HepG2 (cell line): ENCODE measurements around the gene SND1. TPM values are rescaled to one million over a fixed set of nuclear protein-coding genes. Genes with fewer than 3 reads are reported as not detected.

Experiments
- ATAC-seq: fragments of 200-7000 bp; cut with Tn5 transposase; 3 replicates; pipeline ENCODE4 v1.9.1; 2020; ENCODE audit warnings: mild to moderate bottlenecking, moderate library complexity
- BruUV-seq: library from RNA; stranded (reverse); fragments of 400-500 nt; replicated peaks from 2 replicates; lab custom pipeline; 2021; lab: Mats Ljungman, UMichigan
- CTCF ChIA-PET: fragments of 300-600 bp; formaldehyde crosslinking; extraction: SDS; loops from one replicate; lab custom pipeline; 2021; ENCODE audit warnings: low total read pairs, inconsistent platforms, low intra/inter-chr PET ratio; lab: Yijun Ruan, JAX
- POLR2A ChIA-PET: fragments of 350-600 bp; sonication (Branson Sonifier 250); formaldehyde crosslinking; loops from one replicate; lab custom pipeline; 2020; ENCODE audit warnings: antibody characterized with exemption, inconsistent platforms; lab: Yijun Ruan, JAX
- DNase-seq: peaks from one replicate; pipeline ENCODE4 v3.0.0-alpha.2; 2015; ENCODE audit warnings: low spot score
- FAIRE-seq: peaks from 3 replicates; lab custom pipeline; 2011; peaks lifted over from hg19 to GRCh38; lab: Jason Lieb, UNC
- H2AFZ ChIP-seq: one replicate; pipeline ENCODE4 v1.6.1; 2011; ENCODE audit warnings: low read length, inconsistent platforms
- H3K27ac ChIP-seq: fragments of 300-600 bp; 3 replicates; pipeline ENCODE4 v1.8.0; 2011; ENCODE audit warnings: mixed run types, mild to moderate bottlenecking, mixed read lengths, low read length, inconsistent platforms; ENCODE audit not compliant: insufficient read depth; ENCODE audit errors: extremely low read length
- H3K27me3 ChIP-seq, 2 experiments: fragments of 200-600 bp in 1 of 2; 2 replicates in 1 of 2; 3 replicates in 1 of 2; pipeline versions ENCODE4 v1.6.0 to v1.8.0; 2011; ENCODE audit warnings: low read length in 2 of 2, mild to moderate bottlenecking in 2 of 2, moderate library complexity in 2 of 2, inconsistent platforms in 1 of 2; ENCODE audit not compliant: insufficient read depth in 2 of 2, control insufficient read depth in 1 of 2
- H3K36me3 ChIP-seq, 2 experiments: fragments of 200-600 bp in 1 of 2; replicated peaks in 1 of 2; 2 replicates in 1 of 2; 3 replicates in 1 of 2; pipeline versions ENCODE4 v1.5.1 to v1.8.0; 2011; ENCODE audit warnings: low read length in 2 of 2, inconsistent platforms in 1 of 2; ENCODE audit not compliant: insufficient read depth in 2 of 2, control insufficient read depth in 1 of 2
- H3K4me1 ChIP-seq: 2 replicates; pipeline ENCODE4 v1.5.1; 2012; ENCODE audit warnings: low read length, inconsistent platforms; ENCODE audit not compliant: insufficient read depth
- H3K4me2 ChIP-seq: 2 replicates; pipeline ENCODE4 v1.6.0; 2011; ENCODE audit warnings: low read depth, low read length, inconsistent platforms
- H3K4me3 ChIP-seq, 3 experiments: fragments of 200-600 bp in 1 of 3; sonication (generic), shearing (Covaris generic) in 1 of 3; replicated peaks in 1 of 3; 2 replicates each; pipeline ENCODE4 v1.5.1; 2011 to 2016; ENCODE audit warnings: low read length in 3 of 3, inconsistent platforms in 2 of 3, low read depth in 2 of 3, mild to moderate bottlenecking in 2 of 3, control low read depth in 1 of 3, mixed read lengths in 1 of 3; ENCODE audit not compliant: insufficient read depth in 1 of 3
- H3K79me2 ChIP-seq: one replicate; pipeline ENCODE4 v1.6.1; 2011; ENCODE audit warnings: low read length, inconsistent platforms; ENCODE audit not compliant: insufficient read depth
- H3K9ac ChIP-seq: 2 replicates; pipeline ENCODE4 v1.6.0; 2011; ENCODE audit warnings: mild to moderate bottlenecking, low read depth, low read length, inconsistent platforms; ENCODE audit not compliant: insufficient read depth
- H3K9me3 ChIP-seq: 2 replicates; pipeline ENCODE4 v1.5.1; 2012; ENCODE audit warnings: mild to moderate bottlenecking, low read length
- H4K20me1 ChIP-seq: 2 replicates; pipeline ENCODE4 v1.6.0; 2011; ENCODE audit warnings: inconsistent platforms, mild to moderate bottlenecking, low read length, moderate library complexity; ENCODE audit not compliant: insufficient read depth
- AGO2 ChIP-seq: fragments of 200-400 bp; formaldehyde crosslinking; optimal IDR thresholded peaks from 2 replicates; pipeline ENCODE3; 2017; ENCODE audit warnings: mild to moderate bottlenecking, low read depth, low read length, moderate library complexity
- MLLT10 ChIP-seq: sonication (generic); formaldehyde crosslinking; IDR thresholded peaks from 2 replicates; pipeline ENCODE4 v1.4.0; 2020; ENCODE audit warnings: missing genetic modification reagents
- RBM22 ChIP-seq: fragments of 200-400 bp; formaldehyde crosslinking; optimal IDR thresholded peaks from 2 replicates; pipeline ENCODE3; 2017; ENCODE audit warnings: mild to moderate bottlenecking, low read length, moderate library complexity
- ZNF234 ChIP-seq: sonication (generic); formaldehyde crosslinking; conservative IDR thresholded peaks from 2 replicates; pipeline ENCODE4 v1.5.1; 2020; ENCODE audit warnings: mild to moderate bottlenecking, missing genetic modification reagents
- ZNF337 ChIP-seq: sonication (generic); formaldehyde crosslinking; IDR thresholded peaks from 2 replicates; pipeline ENCODE4 v1.5.1; 2020; ENCODE audit warnings: missing genetic modification reagents, low read depth, mild to moderate bottlenecking, borderline replicate concordance
- WGBS: methylation state at CpG from one replicate; pipeline ENCODE4 v1.1.6; 2017; ENCODE audit warnings: low lambda C conversion rate; 5-methylcytosine and 5-hydroxymethylcytosine counted together
- in situ Hi-C: cut with HindIII; loops from 2 replicates; pipeline ENCODE4 v1.10.0; 2017; ENCODE audit warnings: low pct_unique_long_range_greater_than_20kb; ENCODE audit not compliant: extremely low pct_ligation_motif_present
- intact Hi-C: fragments of 100-400 bp; cut with micrococcal nuclease; formaldehyde crosslinking; loops from one replicate; pipeline ENCODE4 v1.10.0; 2022; ENCODE audit not compliant: unreplicated experiment
- polyA plus RNA-seq, 8 experiments: library from polyadenylated mRNA; depleted of rRNA in 3 of 8; stranded (reverse) in 7 of 8; unstranded in 1 of 8; fragments of >200 nt; fragmentation: Illumina TruSeq in 4 of 8; extraction: Trizol in 4 of 8; gene quantifications; 2 replicates each; pipeline versions ENCODE4 v1.2.1 to v1.2.3, GENCODE V29; 2011 to 2016; ENCODE audit warnings: low read depth in 4 of 8, missing spikeins in 1 of 8, mixed read lengths in 1 of 8; ENCODE audit not compliant: insufficient read depth in 1 of 8
- total RNA-seq, 5 experiments: library from RNA; depleted of rRNA; stranded (reverse); fragments of >200 nt; fragmentation: Illumina TruSeq; extraction: Trizol; gene quantifications; 2 replicates each; pipeline ENCODE4 v1.2.3, GENCODE V29; 2016; ENCODE audit warnings: low read depth in 1 of 5
- TF ChIP-seq, protein P1 (sequence below): sonication (generic); formaldehyde crosslinking; IDR thresholded peaks from 2 replicates; pipeline ENCODE4 v1.5.1; 2020; ENCODE audit warnings: missing genetic modification reagents, mild to moderate bottlenecking, borderline replicate concordance
- TF ChIP-seq, protein P2 (sequence below): sonication (generic); formaldehyde crosslinking; IDR thresholded peaks from 2 replicates; pipeline ENCODE4 v1.4.0; 2020; ENCODE audit warnings: mild to moderate bottlenecking, missing genetic modification reagents

Gene SND1
- total and polyA plus RNA-seq, 2 of the 13 experiments (the other 11 are each of a cell fraction or from before 2014, with no cell fraction given), result 110 to 182 TPM

DNA sequence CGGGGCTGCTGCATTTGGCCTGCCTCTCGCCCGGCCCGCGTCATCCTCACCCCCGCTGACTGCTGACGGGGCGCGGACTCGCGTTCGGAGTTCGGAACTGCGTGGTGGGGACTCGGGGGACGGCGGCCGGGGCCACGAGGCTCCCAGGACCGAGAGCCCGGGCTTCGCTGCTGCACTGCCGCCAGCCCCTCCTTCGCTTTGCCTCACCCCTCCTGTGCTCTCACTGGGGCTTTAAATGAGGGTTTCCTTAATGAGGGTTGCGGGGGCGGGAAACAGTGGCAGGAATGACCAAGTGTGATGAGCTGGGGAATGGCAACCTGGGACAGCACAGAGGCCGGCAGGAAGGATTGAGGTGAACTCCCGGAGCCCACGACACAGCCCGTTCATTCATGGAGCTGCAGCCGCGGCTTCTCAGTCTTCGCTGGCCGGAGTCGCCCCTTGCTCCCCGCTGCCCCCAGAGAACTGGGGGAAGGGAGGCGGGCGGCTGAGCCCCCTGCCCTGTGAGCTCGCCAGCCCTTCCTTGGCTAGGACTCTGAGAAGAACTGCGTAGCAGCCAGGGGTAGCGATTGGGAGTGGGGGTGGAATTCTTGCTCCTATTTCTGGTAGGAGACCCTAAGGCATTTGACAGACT lies 380.7 kb downstream of the SND1 start:
- Histone ChIP-seq H3K9me3 (no peaks in the 10 kb centered on the region), H3K4me1 (no peaks in the 10 kb centered on the region), H3K27ac (no peak overlapping the region), H4K20me1 (no peaks in the 10 kb centered on the region; the same call in 1 of the 2 replicates), H3K9ac (no peak overlapping the region), H3K36me3 (peaks cover 8 to 25% of the 10 kb centered on the region in 2 experiments; a peak in 4 of 5 replicates), H3K4me2 (no peak overlapping the region), H3K27me3 (no peaks in the 10 kb centered on the region), H3K79me2 (no peaks in the 10 kb centered on the region), H3K4me3 (no peak overlapping the region), H2AFZ (no peak overlapping the region)
- FAIRE-seq, result no peak
- TF ChIP-seq, protein P1, sequence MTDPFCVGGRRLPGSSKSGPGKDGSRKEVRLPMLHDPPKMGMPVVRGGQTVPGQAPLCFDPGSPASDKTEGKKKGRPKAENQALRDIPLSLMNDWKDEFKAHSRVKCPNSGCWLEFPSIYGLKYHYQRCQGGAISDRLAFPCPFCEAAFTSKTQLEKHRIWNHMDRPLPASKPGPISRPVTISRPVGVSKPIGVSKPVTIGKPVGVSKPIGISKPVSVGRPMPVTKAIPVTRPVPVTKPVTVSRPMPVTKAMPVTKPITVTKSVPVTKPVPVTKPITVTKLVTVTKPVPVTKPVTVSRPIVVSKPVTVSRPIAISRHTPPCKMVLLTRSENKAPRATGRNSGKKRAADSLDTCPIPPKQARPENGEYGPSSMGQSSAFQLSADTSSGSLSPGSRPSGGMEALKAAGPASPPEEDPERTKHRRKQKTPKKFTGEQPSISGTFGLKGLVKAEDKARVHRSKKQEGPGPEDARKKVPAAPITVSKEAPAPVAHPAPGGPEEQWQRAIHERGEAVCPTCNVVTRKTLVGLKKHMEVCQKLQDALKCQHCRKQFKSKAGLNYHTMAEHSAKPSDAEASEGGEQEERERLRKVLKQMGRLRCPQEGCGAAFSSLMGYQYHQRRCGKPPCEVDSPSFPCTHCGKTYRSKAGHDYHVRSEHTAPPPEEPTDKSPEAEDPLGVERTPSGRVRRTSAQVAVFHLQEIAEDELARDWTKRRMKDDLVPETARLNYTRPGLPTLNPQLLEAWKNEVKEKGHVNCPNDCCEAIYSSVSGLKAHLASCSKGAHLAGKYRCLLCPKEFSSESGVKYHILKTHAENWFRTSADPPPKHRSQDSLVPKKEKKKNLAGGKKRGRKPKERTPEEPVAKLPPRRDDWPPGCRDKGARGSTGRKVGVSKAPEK (CRISPR knock-in tag), result no peak
- TF ChIP-seq MLLT10 (CRISPR knock-in tag) (no peak), RBM22 (peak; percentile 63), AGO2 (peak; percentile 42), ZNF337 (CRISPR knock-in tag) (no peak), ZNF234 (CRISPR knock-in tag) (no peak)
- TF ChIP-seq, protein P2, sequence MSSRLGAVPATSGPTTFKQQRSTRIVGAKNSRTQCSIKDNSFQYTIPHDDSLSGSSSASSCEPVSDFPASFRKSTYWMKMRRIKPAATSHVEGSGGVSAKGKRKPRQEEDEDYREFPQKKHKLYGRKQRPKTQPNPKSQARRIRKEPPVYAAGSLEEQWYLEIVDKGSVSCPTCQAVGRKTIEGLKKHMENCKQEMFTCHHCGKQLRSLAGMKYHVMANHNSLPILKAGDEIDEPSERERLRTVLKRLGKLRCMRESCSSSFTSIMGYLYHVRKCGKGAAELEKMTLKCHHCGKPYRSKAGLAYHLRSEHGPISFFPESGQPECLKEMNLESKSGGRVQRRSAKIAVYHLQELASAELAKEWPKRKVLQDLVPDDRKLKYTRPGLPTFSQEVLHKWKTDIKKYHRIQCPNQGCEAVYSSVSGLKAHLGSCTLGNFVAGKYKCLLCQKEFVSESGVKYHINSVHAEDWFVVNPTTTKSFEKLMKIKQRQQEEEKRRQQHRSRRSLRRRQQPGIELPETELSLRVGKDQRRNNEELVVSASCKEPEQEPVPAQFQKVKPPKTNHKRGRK (CRISPR knock-in tag), result no peak
- intact Hi-C loops, result no loop called here
- 97% methylated on average over 29 of the region's 41 CpGs for WGBS
- DNase-seq, result no peak
- in situ Hi-C loops, result no loop called here
- BruUV-seq, result no TSS peak
- ATAC-seq, result no peak
- ChIA-PET CTCF (no interaction called here), POLR2A (no interaction called here)
